Osteoblast (primary cell): ENCODE results near the gene ZNF541. TPM values are rescaled to one million over a fixed set of nuclear protein-coding genes. Genes with fewer than 3 reads are reported as not detected.

ENCODE experiments used
- DNase-seq: peaks from one replicate; pipeline ENCODE4 v3.0.0; 2011; ENCODE audit warnings: low spot score, mixed read lengths; ENCODE audit not compliant: insufficient read length; ENCODE audit errors: missing footprints
- H2AFZ ChIP-seq: 2 replicates; pipeline ENCODE4 v1.6.0; 2011; ENCODE audit warnings: mild to moderate bottlenecking, low read length
- H3K27ac ChIP-seq: 2 replicates; pipeline ENCODE4 v1.5.1; 2011; ENCODE audit warnings: mild to moderate bottlenecking, low read depth, low read length, moderate library complexity
- H3K27me3 ChIP-seq: 2 replicates; pipeline ENCODE4 v1.6.0; 2012; ENCODE audit warnings: mild to moderate bottlenecking, control low read depth, inconsistent platforms, low read length, moderate library complexity; ENCODE audit not compliant: insufficient read depth
- H3K36me3 ChIP-seq: 2 replicates; pipeline ENCODE4 v1.5.1; 2011; ENCODE audit warnings: mild to moderate bottlenecking, low read length, control low read depth, moderate library complexity; ENCODE audit not compliant: insufficient read depth
- H3K4me1 ChIP-seq: 2 replicates; pipeline ENCODE4 v1.5.1; 2011; ENCODE audit warnings: mild to moderate bottlenecking, low read length, control low read depth, moderate library complexity; ENCODE audit not compliant: insufficient read depth
- H3K4me2 ChIP-seq: 2 replicates; pipeline ENCODE4 v1.6.0; 2011; ENCODE audit warnings: mild to moderate bottlenecking, low read length; ENCODE audit not compliant: insufficient read depth
- H3K4me3 ChIP-seq: fragments of 200-600 bp; sonication (generic); 3 replicates; pipeline ENCODE4 v1.5.1; 2012; ENCODE audit warnings: mild to moderate bottlenecking, low read length, inconsistent platforms; ENCODE audit not compliant: insufficient read depth
- H3K79me2 ChIP-seq: 2 replicates; pipeline ENCODE4 v1.6.0; 2012; ENCODE audit warnings: mild to moderate bottlenecking, low read length, control low read depth, inconsistent platforms; ENCODE audit not compliant: insufficient read depth
- H3K9me3 ChIP-seq: 2 replicates; pipeline ENCODE4 v1.5.1; 2011; ENCODE audit warnings: low read depth, low read length, control low read depth
- H4K20me1 ChIP-seq: 2 replicates; pipeline ENCODE4 v1.6.0; 2012; ENCODE audit warnings: mild to moderate bottlenecking, low read length, control low read depth; ENCODE audit not compliant: insufficient read depth
- total RNA-seq: library from RNA; depleted of rRNA; stranded (reverse); fragments of >200 nt; gene quantifications from 2 replicates; pipeline ENCODE4 v1.2.3, GENCODE V29; 2012
- TF ChIP-seq, protein P1 (sequence below): IDR thresholded peaks from 2 replicates; pipeline ENCODE4 v1.5.1; 2011; ENCODE audit warnings: mild to moderate bottlenecking, low read depth, low read length, moderate library complexity; ENCODE audit errors: extremely low read depth

ZNF541 gene
- total RNA-seq, 1 donor: under 0.01 TPM

DNA sequence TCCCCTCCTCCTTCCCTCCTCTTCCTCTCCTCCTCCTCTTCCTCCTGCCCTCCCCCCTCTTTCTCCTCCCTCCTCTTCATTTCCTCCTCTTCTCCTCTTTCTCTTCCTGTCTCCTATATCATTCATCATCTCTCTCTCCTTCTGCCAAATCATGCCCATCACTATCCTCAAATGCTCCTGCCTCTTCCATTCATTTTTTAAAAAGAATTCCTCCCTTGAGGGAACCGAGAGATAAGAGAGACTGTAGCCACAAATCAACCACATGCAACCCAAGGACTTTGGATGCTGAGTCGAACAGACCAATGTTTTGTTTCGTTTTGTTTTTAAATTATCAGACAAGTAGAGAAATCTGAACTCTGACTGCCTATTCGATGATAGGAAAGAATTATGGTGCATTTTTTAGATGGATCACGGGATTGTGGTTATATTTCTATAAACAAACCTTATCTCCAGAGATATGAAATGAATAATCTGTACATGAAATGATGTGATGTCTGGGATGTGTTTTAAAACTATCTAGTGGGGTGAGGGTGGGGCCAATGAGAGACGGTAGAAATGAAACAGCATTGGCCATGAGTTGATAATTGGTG is 9.5 kb upstream of the ZNF541 start:
- DNase-seq: peak; percentile 90
- no peaks in the 10 kb centered on the region for H3K27me3 ChIP-seq
- no peaks in the 10 kb centered on the region for H3K36me3 ChIP-seq
- peaks cover 4% of the 10 kb centered on the region for H3K9me3 ChIP-seq
- TF ChIP-seq, protein P1, sequence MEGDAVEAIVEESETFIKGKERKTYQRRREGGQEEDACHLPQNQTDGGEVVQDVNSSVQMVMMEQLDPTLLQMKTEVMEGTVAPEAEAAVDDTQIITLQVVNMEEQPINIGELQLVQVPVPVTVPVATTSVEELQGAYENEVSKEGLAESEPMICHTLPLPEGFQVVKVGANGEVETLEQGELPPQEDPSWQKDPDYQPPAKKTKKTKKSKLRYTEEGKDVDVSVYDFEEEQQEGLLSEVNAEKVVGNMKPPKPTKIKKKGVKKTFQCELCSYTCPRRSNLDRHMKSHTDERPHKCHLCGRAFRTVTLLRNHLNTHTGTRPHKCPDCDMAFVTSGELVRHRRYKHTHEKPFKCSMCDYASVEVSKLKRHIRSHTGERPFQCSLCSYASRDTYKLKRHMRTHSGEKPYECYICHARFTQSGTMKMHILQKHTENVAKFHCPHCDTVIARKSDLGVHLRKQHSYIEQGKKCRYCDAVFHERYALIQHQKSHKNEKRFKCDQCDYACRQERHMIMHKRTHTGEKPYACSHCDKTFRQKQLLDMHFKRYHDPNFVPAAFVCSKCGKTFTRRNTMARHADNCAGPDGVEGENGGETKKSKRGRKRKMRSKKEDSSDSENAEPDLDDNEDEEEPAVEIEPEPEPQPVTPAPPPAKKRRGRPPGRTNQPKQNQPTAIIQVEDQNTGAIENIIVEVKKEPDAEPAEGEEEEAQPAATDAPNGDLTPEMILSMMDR: no peak
- H3K27ac ChIP-seq: peak overlapping the region; percentile 37
- H4K20me1 ChIP-seq: no peaks in the 10 kb centered on the region
- peak overlapping the region; percentile 65 for H2AFZ ChIP-seq
- H3K79me2 ChIP-seq: no peaks in the 10 kb centered on the region
- peak overlapping the region; percentile 54 for H3K4me3 ChIP-seq
- peak overlapping the region; percentile 70 for H3K4me2 ChIP-seq
- peaks cover 14% of the 10 kb centered on the region for H3K4me1 ChIP-seq

DNA sequence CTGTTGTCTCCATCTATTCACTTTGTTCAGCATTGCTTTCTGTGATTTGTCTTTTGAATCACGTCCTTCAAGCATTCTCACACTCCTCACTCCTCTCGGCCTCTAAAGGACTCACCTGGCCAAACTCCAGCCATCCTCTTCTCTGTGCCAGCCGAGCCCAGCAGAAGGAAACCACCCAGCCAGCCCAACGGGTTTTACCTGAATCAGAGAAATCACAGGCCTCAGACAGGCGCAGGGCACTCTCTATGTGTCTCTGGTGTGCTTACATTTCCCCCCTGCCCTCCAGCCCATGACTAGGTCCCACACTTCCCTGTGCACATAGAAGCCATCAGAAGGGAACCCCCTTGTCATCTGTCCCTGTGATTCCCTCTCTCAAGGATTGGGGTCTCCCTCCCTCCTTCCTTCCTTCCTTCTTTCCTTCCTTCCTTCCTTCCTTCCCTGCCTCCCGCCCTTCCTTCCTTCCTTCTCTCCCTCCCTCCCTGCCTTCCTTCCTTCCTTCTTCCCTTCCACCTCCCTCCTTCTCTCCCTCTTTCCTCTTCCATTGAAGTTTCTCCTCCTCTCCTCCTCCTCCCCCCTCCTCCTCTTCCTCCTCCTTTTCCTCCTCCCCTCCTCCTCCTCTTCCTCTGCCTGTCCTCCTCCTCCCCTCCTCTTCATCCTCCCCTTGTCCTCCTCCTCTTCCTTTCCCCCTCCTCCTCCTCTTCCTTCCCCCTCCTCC is 8.8 kb upstream of the ZNF541 start:
- DNase-seq: no peak
- Histone ChIP-seq H2AFZ (no peak overlapping the region), H3K9me3 (peaks cover 4% of the 10 kb centered on the region), H3K79me2 (no peaks in the 10 kb centered on the region), H3K27me3 (no peaks in the 10 kb centered on the region), H4K20me1 (no peaks in the 10 kb centered on the region), H3K27ac (peak overlapping the region; percentile 37), H3K4me2 (peak overlapping the region; percentile 70), H3K4me3 (peak overlapping the region; percentile 54), H3K36me3 (no peaks in the 10 kb centered on the region), H3K4me1 (peaks cover 14% of the 10 kb centered on the region)
- TF ChIP-seq, protein P1: no peak

DNA sequence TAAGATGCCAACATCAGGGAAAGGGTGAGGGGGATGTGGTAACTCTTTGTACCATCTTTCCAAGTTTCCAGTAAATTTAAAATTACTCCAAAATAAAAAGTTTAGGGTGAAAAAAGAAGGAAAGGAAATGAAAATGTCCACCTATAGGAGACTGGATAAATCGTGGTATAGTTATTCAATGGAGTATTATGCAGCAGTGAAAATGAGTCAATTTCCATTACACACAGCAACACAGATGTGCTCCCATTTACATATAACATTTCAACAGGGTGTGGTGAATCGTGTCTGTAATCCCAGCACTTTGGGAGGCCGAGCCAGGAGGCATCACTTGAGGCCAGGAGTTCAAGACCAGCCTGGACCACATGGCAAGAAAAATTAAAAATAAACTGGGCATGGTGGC is 7.4 kb upstream of the ZNF541 start:
- Histone ChIP-seq H3K4me3 (no peak overlapping the region), H3K4me1 (peaks cover 14% of the 10 kb centered on the region), H3K27ac (no peak overlapping the region), H3K4me2 (no peak overlapping the region), H3K9me3 (no peaks in the 10 kb centered on the region), H3K79me2 (no peaks in the 10 kb centered on the region), H3K27me3 (no peaks in the 10 kb centered on the region), H2AFZ (no peak overlapping the region), H4K20me1 (no peaks in the 10 kb centered on the region), H3K36me3 (no peaks in the 10 kb centered on the region)
- DNase-seq: no peak
- TF ChIP-seq, protein P1: no peak

DNA sequence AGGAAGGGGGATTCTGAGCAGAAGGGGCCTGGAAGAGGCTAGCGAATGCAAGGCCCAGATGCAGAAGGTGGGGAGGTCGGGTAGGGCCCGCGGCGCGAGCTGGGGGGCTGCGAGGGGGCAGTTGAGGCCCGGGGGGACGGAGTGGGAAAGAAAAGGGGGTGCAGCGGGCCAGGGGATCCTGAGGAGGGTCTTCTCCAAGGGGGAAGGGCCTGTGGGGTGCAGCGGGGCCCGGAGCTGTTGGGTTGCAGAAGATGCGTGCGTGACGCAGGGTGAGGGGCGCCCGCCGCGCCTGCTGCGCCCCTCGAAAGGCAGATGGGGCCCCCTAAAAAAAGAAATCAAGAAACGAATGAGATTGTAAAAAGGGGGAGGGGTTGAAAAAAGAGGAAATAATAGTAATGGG is 313 bp downstream of the ZNF541 start:
- H4K20me1 ChIP-seq: no peaks in the 10 kb centered on the region
- H3K36me3 ChIP-seq: no peaks in the 10 kb centered on the region
- H2AFZ ChIP-seq: no peak overlapping the region
- no peaks in the 10 kb centered on the region for H3K4me1 ChIP-seq
- no peak overlapping the region for H3K27ac ChIP-seq
- H3K79me2 ChIP-seq: no peaks in the 10 kb centered on the region
- peak overlapping the region; percentile 58 for H3K4me2 ChIP-seq
- H3K27me3 ChIP-seq: peaks cover 8% of the 10 kb centered on the region
- no peak for DNase-seq
- TF ChIP-seq, protein P1: no peak
- no peaks in the 10 kb centered on the region for H3K9me3 ChIP-seq
- peak overlapping the region; percentile 61 for H3K4me3 ChIP-seq
